ENCODE data around the gene ATP8A2.

The ATP8A2 gene

DNA sequence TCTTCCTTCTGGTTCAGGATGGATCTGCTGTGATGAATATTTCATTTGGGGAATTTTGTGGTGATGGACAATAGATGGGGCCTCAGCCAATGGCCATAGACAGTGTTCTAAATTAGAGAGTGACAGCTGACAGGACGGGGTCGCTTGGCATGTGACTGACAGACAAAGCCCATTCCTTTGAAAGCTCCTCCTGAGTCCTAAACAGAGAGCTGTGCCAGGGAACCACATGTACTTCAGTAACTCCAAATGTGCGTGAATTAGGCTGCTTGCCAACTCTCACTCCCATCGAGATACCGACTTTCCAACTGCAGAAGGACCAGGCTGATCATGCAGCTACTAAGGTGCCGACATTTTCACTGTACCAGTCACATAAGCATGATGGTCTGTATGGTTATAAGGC lies 492.3 kb downstream of the ATP8A2 start:
- no peak for DNase-seq

- no peak for DNase-seq
Measured at GRCh38 chr13:25864936-25865335, 493.2 kb downstream of the ATP8A2 start.

- no peak for DNase-seq
Measured at GRCh38 chr13:25865391-25865790, 493.6 kb downstream of the ATP8A2 start.

GRCh38 chr13:25867038-25867437 lies 495.3 kb downstream of the ATP8A2 start:
- DNase-seq, result no peak

GRCh38 chr13:25868490-25868889 lies 496.7 kb downstream of the ATP8A2 start:
- no peak for DNase-seq

DNA sequence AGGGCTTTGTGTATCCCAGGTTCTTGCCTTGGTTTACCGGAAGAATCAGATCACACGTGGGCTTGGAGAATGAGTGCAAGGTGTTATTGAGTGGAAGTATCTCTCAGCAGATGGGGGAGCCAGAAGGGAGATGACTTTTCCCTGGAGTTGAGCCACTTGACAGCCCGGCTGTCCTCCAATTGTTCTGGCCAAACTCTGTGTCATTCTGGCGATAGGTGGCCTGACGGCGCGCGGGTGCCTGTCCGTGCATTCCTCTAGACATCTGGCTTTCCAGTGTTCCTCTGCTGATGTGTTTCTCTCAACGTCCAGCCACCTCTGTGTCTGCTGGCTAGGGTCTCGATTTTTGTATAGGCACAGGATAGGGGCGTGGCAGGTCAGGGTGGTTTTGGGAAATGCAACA lies 498.2 kb downstream of the ATP8A2 start:
- no peak for DNase-seq

DNA sequence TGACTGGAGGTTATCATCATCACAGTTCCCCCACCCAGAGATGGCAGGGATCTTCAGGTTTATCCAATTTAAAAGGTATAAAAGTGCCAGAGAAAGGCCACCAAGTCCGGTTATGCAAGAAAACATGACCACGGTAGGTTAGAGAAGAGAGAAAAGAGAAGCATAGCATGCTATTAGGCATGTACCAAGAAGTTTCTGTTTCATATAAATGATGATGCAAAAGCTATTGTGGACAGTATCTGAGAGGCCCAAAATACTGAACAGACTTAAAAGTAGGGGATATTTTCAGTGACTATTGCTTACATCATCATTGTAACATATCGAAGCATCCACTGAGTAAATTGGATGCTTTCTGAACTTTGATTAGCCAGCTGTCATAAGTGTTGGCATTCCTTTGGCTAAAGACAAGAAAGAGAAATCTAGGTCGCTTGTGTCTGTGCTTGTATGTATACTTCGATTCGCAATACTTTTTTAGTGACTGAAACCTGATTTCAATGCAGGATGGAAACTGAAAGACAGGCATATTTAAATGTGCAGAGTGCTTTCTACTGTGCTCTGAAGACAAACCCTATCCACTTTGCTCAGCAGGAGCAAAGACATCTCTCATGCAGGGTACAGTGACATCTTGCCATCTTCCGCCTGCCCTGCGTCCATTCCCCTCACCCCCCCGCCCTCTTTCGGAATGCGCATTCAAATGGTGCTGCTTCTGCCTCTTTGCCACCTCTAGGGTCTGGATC lies 499.8 kb downstream of the ATP8A2 start:
- DNase-seq, result no peak

- no peak for DNase-seq
Measured at GRCh38 chr13:25872481-25873241, 500.9 kb downstream of the ATP8A2 start.

DNA sequence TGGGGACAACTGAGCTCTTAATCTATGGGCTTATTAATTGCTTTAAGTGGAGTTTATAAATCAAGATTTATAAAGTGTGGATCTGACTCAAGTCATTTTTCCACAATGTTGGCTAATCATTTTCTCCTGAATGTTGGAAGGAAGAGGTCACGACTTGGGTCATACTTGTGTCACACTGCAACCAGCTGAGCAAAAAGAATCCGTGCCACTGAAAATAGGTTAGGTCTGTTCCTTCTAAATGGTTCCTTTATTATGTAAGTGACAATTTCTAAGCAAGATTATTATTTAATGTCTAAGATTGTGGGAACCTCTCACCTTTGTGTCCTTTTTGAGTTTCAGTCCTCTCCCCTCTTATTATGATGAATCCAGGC lies 501.5 kb downstream of the ATP8A2 start:
- DNase-seq, result no peak

DNA sequence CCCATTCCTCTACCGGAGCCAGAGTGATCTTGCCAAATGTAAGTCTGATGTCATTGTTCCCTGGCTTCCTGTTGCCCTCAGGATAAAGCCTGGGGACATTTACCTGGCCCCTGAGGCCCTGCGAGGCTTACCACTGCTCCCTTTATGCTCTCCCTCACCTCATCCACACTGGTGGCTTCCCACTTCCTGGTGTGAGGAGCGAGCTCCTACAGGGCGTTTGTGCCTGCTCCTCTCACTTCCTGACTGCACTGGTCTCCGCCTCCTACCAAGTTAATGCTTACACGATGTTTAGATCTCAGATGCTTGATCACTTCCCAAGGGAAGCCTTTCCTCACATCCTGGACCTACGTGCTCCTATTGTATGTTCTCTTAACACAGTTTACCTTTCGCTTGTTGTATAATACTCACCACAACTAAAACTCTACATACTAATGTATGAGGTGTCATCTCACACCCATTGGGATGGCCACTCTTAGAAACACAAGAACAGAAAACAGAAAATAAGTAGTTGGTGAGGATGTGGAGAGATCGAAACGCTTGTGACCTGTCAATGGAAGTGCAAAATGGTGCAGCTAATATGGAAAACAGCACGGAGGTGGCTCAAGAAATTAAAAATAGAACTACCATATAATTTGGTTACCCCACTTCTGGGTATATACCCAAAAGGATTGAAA lies 502.4 kb downstream of the ATP8A2 start:
- DNase-seq, result no peak

DNA sequence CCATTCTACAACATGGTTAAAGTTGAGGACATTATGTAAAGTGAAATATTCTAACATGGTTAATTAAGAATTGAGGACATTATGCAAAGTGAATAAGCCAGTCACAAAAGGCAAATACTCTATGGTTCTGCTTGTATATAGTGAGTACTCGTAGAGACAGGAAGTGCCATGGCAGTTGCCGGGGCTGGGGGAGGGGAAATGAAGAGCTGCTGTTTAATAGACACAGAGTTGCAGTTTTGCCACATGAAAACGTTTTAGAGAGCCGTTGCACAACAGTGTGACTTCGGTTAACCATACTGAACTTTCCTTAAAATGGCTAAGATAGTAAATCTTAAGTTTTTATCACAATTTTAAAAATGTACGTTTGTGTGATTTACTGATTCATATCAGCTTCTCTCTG lies 503.1 kb downstream of the ATP8A2 start:
- no peak for DNase-seq

DNA sequence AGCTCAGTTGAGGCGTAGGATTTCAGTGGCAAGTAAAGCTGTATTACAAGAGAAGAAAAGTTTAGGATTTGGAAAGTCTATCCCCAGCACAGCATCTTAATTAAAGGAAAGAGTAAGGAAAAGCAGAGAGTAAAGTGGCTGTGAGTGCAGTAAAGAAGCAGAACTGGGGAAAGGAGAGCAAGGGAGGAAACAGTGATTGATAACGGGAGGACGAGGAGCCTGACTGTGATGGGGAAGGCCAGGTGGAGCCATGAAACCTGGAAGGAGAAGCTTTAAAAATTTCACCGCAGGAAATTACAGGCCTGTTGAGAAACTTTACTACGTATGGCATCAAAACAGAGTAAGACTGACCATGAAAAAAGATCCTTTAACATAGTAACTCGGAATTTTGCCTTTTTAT lies 504.5 kb downstream of the ATP8A2 start:
- no peak for DNase-seq

- no peak for DNase-seq
Measured at GRCh38 chr13:25879466-25879865, 507.7 kb downstream of the ATP8A2 start.

GRCh38 chr13:25881136-25881926 lies 509.6 kb downstream of the ATP8A2 start:
- peak; percentile 48 for DNase-seq

DNA sequence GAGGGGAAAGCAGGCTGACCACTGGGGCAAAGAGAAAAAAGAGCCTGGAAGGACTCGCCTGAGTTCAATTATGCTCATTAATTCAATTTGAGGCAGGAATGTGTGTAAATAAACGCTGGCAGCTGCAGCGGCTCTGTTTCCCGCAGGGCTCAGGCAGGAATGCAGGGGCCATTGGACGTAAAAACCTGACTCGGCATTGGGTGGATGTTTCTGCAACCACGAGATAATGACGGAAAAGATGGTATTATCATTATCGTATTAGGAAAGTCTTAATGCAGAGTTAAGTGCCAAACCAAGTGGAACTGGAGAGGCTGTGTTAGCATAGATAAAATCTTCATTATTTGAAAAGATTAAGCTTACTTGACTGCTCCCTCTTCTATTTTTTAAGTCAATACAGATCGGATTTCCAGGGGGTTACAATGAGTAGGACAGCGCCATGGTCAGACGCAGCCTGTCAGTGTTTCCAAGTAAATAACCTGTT lies 510.2 kb downstream of the ATP8A2 start:
- DNase-seq, result peak; percentile 58

DNA sequence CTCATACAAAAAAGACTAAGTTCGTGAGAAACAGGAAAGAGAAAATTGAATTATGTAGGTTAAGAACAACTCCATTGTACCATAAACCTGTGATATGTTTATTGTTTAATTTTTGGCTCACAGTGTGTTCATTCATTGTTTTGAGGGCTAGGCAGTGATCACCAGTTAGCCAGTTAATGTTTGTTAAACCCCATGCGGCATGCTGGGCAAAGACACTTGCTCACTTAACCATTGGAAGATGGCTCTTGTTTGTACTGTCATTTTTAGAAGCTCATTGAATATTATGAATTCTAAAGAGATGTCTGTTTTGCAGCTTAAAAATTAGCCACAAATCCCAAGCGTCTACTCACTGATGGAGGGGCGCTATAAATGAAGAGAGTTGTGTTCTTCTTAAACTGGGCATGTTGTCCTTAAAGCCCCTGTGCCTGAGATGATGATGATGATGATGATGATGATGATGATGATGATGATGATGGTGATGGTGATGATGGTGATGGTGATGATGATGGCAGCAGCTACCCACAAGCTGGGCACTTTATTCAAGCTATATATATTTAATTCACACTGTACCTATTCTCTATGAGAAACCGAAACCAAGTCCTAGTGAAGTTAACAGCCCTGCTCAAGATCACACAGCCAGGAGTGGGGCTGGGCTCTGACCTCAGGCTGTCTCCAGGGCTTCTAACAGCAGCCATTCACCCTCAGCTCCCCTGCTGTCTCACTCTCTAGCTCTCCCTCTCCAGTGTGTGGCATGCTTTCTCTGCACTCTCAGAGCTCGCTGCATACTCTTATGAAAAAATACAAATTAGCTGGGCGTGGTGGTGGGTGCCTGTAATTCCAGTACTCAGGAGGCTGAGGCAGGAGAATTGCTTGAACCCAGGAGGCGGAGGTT lies 510.9 kb downstream of the ATP8A2 start:
- DNase-seq, result no peak

DNA sequence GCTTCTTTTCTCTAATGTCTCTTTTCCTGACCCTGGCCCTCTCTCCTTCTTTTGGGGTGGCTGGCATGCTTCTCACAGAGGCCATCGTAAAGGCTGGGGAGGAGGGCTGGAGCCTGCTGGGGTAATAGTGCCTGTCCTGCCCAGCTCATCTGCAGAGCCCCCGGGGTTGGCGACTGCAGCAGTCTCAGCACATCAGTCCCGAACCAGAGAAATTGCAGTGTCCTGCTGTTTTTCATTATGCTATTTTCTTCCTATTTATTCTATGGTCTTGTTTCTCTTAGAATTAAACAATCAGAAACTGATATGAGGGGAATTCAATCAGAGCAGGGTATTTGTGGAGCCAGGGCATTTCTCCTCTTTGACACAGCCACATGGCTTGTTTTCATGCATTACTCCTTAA lies 513.6 kb downstream of the ATP8A2 start:
- DNase-seq, result no peak

DNA sequence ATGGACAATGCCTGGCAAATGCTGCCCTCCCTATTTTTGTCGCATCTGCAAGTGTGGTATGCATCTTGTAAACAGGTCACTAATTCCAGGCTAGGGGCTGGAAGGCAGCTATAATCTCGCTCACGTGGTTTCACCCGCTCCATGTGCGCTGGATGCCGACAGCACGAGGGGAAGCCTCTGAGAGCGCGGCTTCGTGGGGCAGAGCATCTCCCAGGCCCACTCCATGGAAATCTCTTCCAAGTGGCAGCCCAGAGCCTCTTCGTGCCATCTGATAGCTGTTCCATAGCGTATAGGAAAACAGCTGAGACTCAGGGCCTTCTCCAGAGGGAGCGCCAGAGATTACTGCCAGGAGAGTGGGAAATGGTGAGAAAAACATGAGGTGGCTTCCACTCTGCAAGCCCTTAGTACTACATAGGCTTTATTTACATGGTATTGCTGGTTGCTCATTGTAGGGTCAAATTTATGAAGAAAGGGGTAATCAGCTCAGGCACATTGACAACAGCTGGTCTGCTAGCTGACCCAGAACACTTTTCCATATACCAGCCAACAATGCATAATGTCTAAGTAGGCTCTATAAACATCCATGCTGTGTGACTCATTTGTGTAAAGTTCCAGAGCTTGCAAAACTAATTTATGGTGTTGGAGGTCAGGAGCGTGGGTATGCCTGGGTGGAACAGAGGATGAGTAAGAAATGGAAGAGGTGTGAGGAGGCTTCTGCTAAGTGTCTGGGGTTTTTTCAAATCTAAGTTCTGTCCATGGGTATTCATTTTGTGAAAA lies 514.9 kb downstream of the ATP8A2 start:
- DNase-seq, result peak; percentile 78

GRCh38 chr13:25887962-25888655 lies 516.3 kb downstream of the ATP8A2 start:
- no peak for DNase-seq

- no peak for DNase-seq
Measured at GRCh38 chr13:25890671-25891212, 519.0 kb downstream of the ATP8A2 start.
